HCT116 (cell line): ENCODE results near the gene TFAP2D. TPM values are rescaled to one million over a fixed set of nuclear protein-coding genes. Genes with fewer than 3 reads are reported as not detected.

Experiments
- ATAC-seq: fragments of 200-7000 bp; cut with Tn5 transposase; 2 replicates; pipeline ENCODE4 v1.9.1; 2020; ENCODE audit warnings: mild to moderate bottlenecking, moderate library complexity
- BruUV-seq: library from RNA; stranded (reverse); fragments of 400-500 nt; replicated peaks from 2 replicates; lab custom pipeline; 2021; lab: Mats Ljungman, UMichigan
- CTCF ChIA-PET: fragments of 300-600 bp; sonication (Branson Sonifier 250); formaldehyde crosslinking; loops from one replicate; lab custom pipeline; 2021; ENCODE audit warnings: antibody characterized with exemption; lab: Charles Lee
- POLR2A ChIA-PET: fragments of 300-600, 350-600 bp; sonication (Branson Sonifier 250); formaldehyde crosslinking; loops from one replicate; lab custom pipeline; 2021; ENCODE audit warnings: antibody characterized with exemption; lab: Charles Lee
- RAD21 ChIA-PET, 2 experiments: fragments of 300-600 bp; sonication (Branson Sonifier 250); formaldehyde crosslinking; loops; one replicate each; lab custom pipeline; 2023; ENCODE audit warnings: low total read pairs in 2 of 2; ENCODE audit not compliant: uncharacterized antibody in 2 of 2, unreplicated experiment in 2 of 2, low non-redundant PET in 1 of 2; lab: Charles Lee
- DNase-seq: peaks from one replicate; pipeline ENCODE4 v3.0.0-alpha.2; 2010; ENCODE audit warnings: low read depth, low spot score
- H2AFZ ChIP-seq: fragments of 200-600 bp; shearing (Covaris generic), sonication (generic); 2 replicates; pipeline ENCODE4 v1.6.1; 2017; ENCODE audit warnings: low read depth, mixed run types, mixed read lengths, antibody characterized with exemption, low read length; ENCODE audit not compliant: poor library complexity, severe bottlenecking
- H3K27ac ChIP-seq: 2 replicates; pipeline ENCODE4 v1.5.1; 2012; ENCODE audit warnings: low read depth, low read length
- H3K27me3 ChIP-seq: fragments of 200-600 bp; sonication (generic); 2 replicates; pipeline ENCODE4 v1.6.1; 2016; ENCODE audit warnings: mixed run types, low read length, mixed read lengths; ENCODE audit not compliant: insufficient read depth
- H3K36me3 ChIP-seq, 2 experiments: fragments of 200-500 bp in 1 of 2; fragments of 200-600 bp in 1 of 2; sonication (Bioruptor generic) in 1 of 2; sonication (generic) in 1 of 2; 2 replicates each; pipeline versions ENCODE4 v1.5.1 to v1.6.1; 2014 to 2016; ENCODE audit warnings: low read length in 2 of 2, inconsistent platforms in 1 of 2, mixed read lengths in 1 of 2, mixed run types in 1 of 2; ENCODE audit not compliant: insufficient read depth in 2 of 2, control insufficient read depth in 1 of 2
- H3K4me1 ChIP-seq, 2 experiments: fragments of 200-600 bp in 1 of 2; sonication (generic) in 1 of 2; 2 replicates each; pipeline versions ENCODE4 v1.5.1 to v1.6.1; 2012 to 2017; ENCODE audit warnings: low read length in 2 of 2, inconsistent platforms in 1 of 2, mild to moderate bottlenecking in 1 of 2, mixed read lengths in 1 of 2, mixed run types in 1 of 2, moderate library complexity in 1 of 2; ENCODE audit not compliant: insufficient read depth in 2 of 2, control insufficient read depth in 1 of 2
- H3K4me2 ChIP-seq: fragments of 200-600 bp; sonication (generic); 2 replicates; pipeline ENCODE4 v1.6.1; 2017; ENCODE audit warnings: mixed run types, low read length, mixed read lengths
- H3K4me3 ChIP-seq, 2 experiments: fragments of 200-600 bp in 1 of 2; sonication (generic) in 1 of 2; replicated peaks in 1 of 2; 2 replicates each; pipeline ENCODE4 v1.5.1; 2011 to 2016; ENCODE audit warnings: low read length in 2 of 2, control low read depth in 1 of 2, low read depth in 1 of 2, mild to moderate bottlenecking in 1 of 2, mixed read lengths in 1 of 2, mixed run types in 1 of 2
- H3K79me2 ChIP-seq: fragments of 200-600 bp; sonication (generic); 2 replicates; pipeline ENCODE4 v1.6.1; 2017; ENCODE audit warnings: mild to moderate bottlenecking, mixed run types, low read length, moderate library complexity, mixed read lengths; ENCODE audit not compliant: insufficient read depth
- H3K9ac ChIP-seq: fragments of 200-600 bp; sonication (generic); 2 replicates; pipeline ENCODE4 v1.6.1; 2016; ENCODE audit warnings: low read length, mixed read lengths
- H3K9me2 ChIP-seq: fragments of 200-600 bp; sonication (generic), shearing (Covaris generic); 2 replicates; pipeline ENCODE4 v1.6.1; 2017; ENCODE audit warnings: mixed run types, mild to moderate bottlenecking, moderate library complexity; ENCODE audit not compliant: insufficient read depth
- H3K9me3 ChIP-seq, 2 experiments: fragments of 200-500 bp in 1 of 2; fragments of 200-600 bp in 1 of 2; sonication (Bioruptor generic) in 1 of 2; sonication (generic) in 1 of 2; 2 replicates each; pipeline ENCODE4 v1.6.1; 2014 to 2017; ENCODE audit warnings: low read length in 2 of 2, mixed read lengths in 2 of 2, inconsistent platforms in 1 of 2, low read depth in 1 of 2, mild to moderate bottlenecking in 1 of 2, mixed run types in 1 of 2, moderate library complexity in 1 of 2; ENCODE audit not compliant: control insufficient read depth in 1 of 2, insufficient read depth in 1 of 2
- H4K20me1 ChIP-seq: fragments of 200-600 bp; sonication (generic), shearing (Covaris generic); 2 replicates; pipeline ENCODE4 v1.6.1; 2017; ENCODE audit warnings: mixed run types, mild to moderate bottlenecking, moderate library complexity; ENCODE audit not compliant: insufficient read depth
- CBX3 ChIP-seq: IDR thresholded peaks from 2 replicates; pipeline ENCODE4 v1.6.1; 2012; ENCODE audit warnings: low read depth
- CEBPB ChIP-seq: IDR thresholded peaks from 2 replicates; pipeline ENCODE4 v1.6.1; 2012; ENCODE audit warnings: low read depth
- ELF1 ChIP-seq: IDR thresholded peaks from 2 replicates; pipeline ENCODE4 v1.6.1; 2012; ENCODE audit warnings: low read depth, borderline replicate concordance
- FOSL1 ChIP-seq: IDR thresholded peaks from 2 replicates; pipeline ENCODE4 v1.6.1; 2012; ENCODE audit warnings: low read depth
- POLR2A ChIP-seq: IDR thresholded peaks from 2 replicates; pipeline ENCODE4 v1.7.0; 2011; ENCODE audit warnings: borderline replicate concordance; ENCODE audit not compliant: insufficient read depth, insufficient read length; ENCODE audit errors: extremely low read depth
- POLR2AphosphoS5 ChIP-seq: IDR thresholded peaks from 2 replicates; pipeline ENCODE4 v1.6.1; 2011; ENCODE audit warnings: mild to moderate bottlenecking, low read depth, low read length, moderate library complexity
- SRF ChIP-seq: IDR thresholded peaks from 2 replicates; pipeline ENCODE4 v1.6.1; 2012; ENCODE audit warnings: low read depth
- TCF7L2 ChIP-seq: IDR thresholded peaks from 2 replicates; pipeline ENCODE4 v1.7.0; 2011; ENCODE audit warnings: borderline replicate concordance, inconsistent platforms; ENCODE audit not compliant: insufficient read depth, insufficient read length; ENCODE audit errors: extremely low read depth
- ZBTB33 ChIP-seq: IDR thresholded peaks from 2 replicates; pipeline ENCODE4 v1.6.1; 2011; ENCODE audit warnings: mild to moderate bottlenecking, low read length, moderate library complexity; ENCODE audit not compliant: insufficient replicate concordance; ENCODE audit errors: extremely low read depth
- ZNF274 ChIP-seq: fragments of 200-500 bp; sonication (Bioruptor generic); IDR thresholded peaks from 2 replicates; pipeline ENCODE4 v1.6.1; 2014; ENCODE audit warnings: mild to moderate bottlenecking, low read depth, low read length, inconsistent platforms
- intact Hi-C: fragments of 100-400 bp; cut with micrococcal nuclease; formaldehyde crosslinking; loops from 2 replicates; pipeline ENCODE4 v1.10.0; 2022
- total RNA-seq: library from RNA; stranded (reverse); gene quantifications from one replicate; pipeline ENCODE4 v1.2.1, GENCODE V29; 2021; ENCODE audit not compliant: unreplicated experiment

TFAP2D gene
- total RNA-seq, 1 experiment from 2014 or later = not detected

GRCh38 chr6:50713977-50714486 is 706 bp downstream of the TFAP2D start:
- H3K79me2 ChIP-seq = no peaks in the 10 kb centered on the region
- H3K9ac ChIP-seq = no peak overlapping the region
- H3K36me3 ChIP-seq = no peaks in the 10 kb centered on the region
- no peaks in the 10 kb centered on the region for H3K27me3 ChIP-seq
- no peak overlapping the region for H3K27ac ChIP-seq
- no peak overlapping the region for H3K4me2 ChIP-seq
- no peak for DNase-seq
- peaks cover 3 to 11% of the 10 kb centered on the region in 2 experiments; a peak in 2 of 4 replicates for H3K9me3 ChIP-seq
- ChIA-PET RAD21 (no interaction called here), CTCF (no interaction called here)
- no peak overlapping the region for H2AFZ ChIP-seq
- H4K20me1 ChIP-seq = no peaks in the 10 kb centered on the region
- H3K9me2 ChIP-seq = no peaks in the 10 kb centered on the region
- TF ChIP-seq CEBPB (no peak), ELF1 (no peak), FOSL1 (no peak), ZNF274 (no peak), ZBTB33 (no peak), POLR2A (no peak)
- TF ChIP-seq, all 23 proteins: peak for 0
- POLR2A ChIA-PET = no interaction called here
- Histone ChIP-seq H3K4me3 (no peak overlapping the region), H3K4me1 (no peaks in the 10 kb centered on the region)
- ATAC-seq = no peak
- no TSS peak for BruUV-seq
- intact Hi-C loops = no loop called here

- no peak for DNase-seq
- H3K36me3 ChIP-seq = no peaks in the 10 kb centered on the region
- H4K20me1 ChIP-seq = no peaks in the 10 kb centered on the region
- ATAC-seq = no peak
- H3K9me3 ChIP-seq = peaks cover 3 to 9% of the 10 kb centered on the region in 2 experiments; a peak in 2 of 4 replicates
- TF ChIP-seq TCF7L2 (no peak), FOSL1 (no peak), CBX3 (no peak), POLR2AphosphoS5 (no peak), SRF (no peak)
- POLR2A ChIA-PET = no interaction called here
- no peak overlapping the region for H3K27ac ChIP-seq
- RAD21 ChIA-PET = no interaction called here
- no peak overlapping the region for H3K4me3 ChIP-seq
- H3K4me1 ChIP-seq = no peaks in the 10 kb centered on the region
- no peaks in the 10 kb centered on the region for H3K27me3 ChIP-seq
- H3K9ac ChIP-seq = no peak overlapping the region
- intact Hi-C loops = no loop called here
- no peak overlapping the region for H3K4me2 ChIP-seq
- H2AFZ ChIP-seq = no peak overlapping the region
- no peaks in the 10 kb centered on the region for H3K79me2 ChIP-seq
- BruUV-seq = no TSS peak
- H3K9me2 ChIP-seq = no peaks in the 10 kb centered on the region
- CTCF ChIA-PET = no interaction called here
These were observed 1.4 kb downstream of the TFAP2D start for GRCh38 chr6:50714487-50715379.
